Activated naive CD4-positive, alpha-beta T cell treated with anti-CD3 and anti-CD28 coated beads for 36 hours (primary cell): Measurements from ENCODE around the gene PHF2. TPM values are rescaled to one million over a fixed set of nuclear protein-coding genes. Genes with fewer than 3 reads are reported as not detected.

ENCODE experiments used
- CTCF ChIA-PET: fragments of 350-600 bp; sonication (Branson Sonifier 250); formaldehyde crosslinking; loops from one replicate; lab custom pipeline; 2021; ENCODE audit warnings: antibody characterized with exemption; lab: Charles Lee
- DNase-seq: peaks from one replicate; pipeline ENCODE4 v3.0.0-alpha.2; 2020
- H3K27ac Mint-ChIP-seq: one replicate; pipeline ENCODE4 v1.8.0; 2021; ENCODE audit warnings: mild to moderate bottlenecking, mixed read lengths
- H3K27me3 Mint-ChIP-seq: one replicate; pipeline ENCODE4 v1.8.0; 2021; ENCODE audit warnings: low read depth, mixed read lengths
- H3K36me3 Mint-ChIP-seq: one replicate; pipeline ENCODE4 v1.8.0; 2021; ENCODE audit warnings: low read depth, mixed read lengths
- H3K4me1 Mint-ChIP-seq: one replicate; pipeline ENCODE4 v1.8.0; 2021; ENCODE audit warnings: low read depth, mixed read lengths
- H3K4me3 Mint-ChIP-seq: one replicate; pipeline ENCODE4 v1.8.0; 2021; ENCODE audit warnings: mild to moderate bottlenecking, moderate library complexity, mixed read lengths
- H3K9me3 Mint-ChIP-seq: one replicate; pipeline ENCODE4 v1.8.0; 2021; ENCODE audit warnings: mixed read lengths
- intact Hi-C: fragments of 100-400 bp; cut with micrococcal nuclease; formaldehyde crosslinking; loops from one replicate; pipeline ENCODE4 v1.15.1; 2023
- total RNA-seq, 2 experiments: library from RNA; stranded (reverse); gene quantifications; one replicate each; pipeline ENCODE4 v1.2.3, GENCODE V29; 2021

The PHF2 gene
- total RNA-seq, 2 experiments from 2014 or later = 14.4 to 16.6 TPM

DNA sequence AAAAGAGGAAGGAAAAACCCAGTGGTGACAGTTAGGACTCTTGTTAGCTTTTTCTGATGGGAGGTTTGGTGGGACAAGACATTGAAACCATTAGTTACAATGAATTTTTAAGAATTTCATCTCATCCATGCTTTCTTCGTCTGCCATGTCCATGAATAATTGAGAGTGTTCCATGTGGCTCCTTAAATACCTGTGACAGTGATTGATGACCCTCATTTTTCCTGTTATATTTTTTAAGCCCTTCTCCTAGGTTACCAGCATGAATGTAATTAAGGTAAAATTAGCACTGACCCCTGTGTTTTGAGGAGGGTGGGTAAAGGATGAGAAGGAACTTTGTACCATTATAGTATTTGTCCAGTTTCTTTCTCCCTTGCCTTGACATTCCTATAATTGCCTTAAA, 23.5 kb upstream of the PHF2 start:
- CTCF ChIA-PET = no interaction called here
- Mint-ChIP-seq H3K27me3 (no peaks in the 10 kb centered on the region), H3K4me1 (no peaks in the 10 kb centered on the region), H3K27ac (no peak overlapping the region), H3K9me3 (no peaks in the 10 kb centered on the region), H3K4me3 (no peak overlapping the region), H3K36me3 (peaks cover 23% of the 10 kb centered on the region)
- no peak for DNase-seq
- intact Hi-C loops = no loop called here

DNA sequence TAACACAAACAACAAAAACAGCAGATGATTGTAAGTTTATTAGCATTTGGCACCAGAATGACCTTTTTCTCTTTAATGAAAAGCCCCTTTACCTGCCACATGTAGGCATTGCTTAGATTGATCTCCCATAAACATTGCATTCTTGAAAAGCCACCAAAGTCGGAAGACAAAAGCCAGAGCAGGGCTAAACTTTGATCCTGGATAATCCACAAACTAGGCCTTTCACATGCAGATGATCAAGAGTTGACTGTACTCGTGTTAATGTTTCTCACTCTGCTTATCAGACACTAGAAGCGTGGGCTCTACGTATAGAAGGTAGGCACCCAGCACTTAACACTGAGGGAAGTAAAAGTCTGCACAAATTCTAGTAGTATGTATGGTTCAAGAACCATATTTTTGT, 21.0 kb upstream of the PHF2 start:
- H3K4me1 Mint-ChIP-seq = no peaks in the 10 kb centered on the region
- no peak overlapping the region for H3K27ac Mint-ChIP-seq
- CTCF ChIA-PET = no interaction called here
- H3K9me3 Mint-ChIP-seq = no peaks in the 10 kb centered on the region
- H3K27me3 Mint-ChIP-seq = no peaks in the 10 kb centered on the region
- no peak for DNase-seq
- intact Hi-C loops = no loop called here
- peaks cover 22% of the 10 kb centered on the region for H3K36me3 Mint-ChIP-seq
- H3K4me3 Mint-ChIP-seq = no peak overlapping the region

DNA sequence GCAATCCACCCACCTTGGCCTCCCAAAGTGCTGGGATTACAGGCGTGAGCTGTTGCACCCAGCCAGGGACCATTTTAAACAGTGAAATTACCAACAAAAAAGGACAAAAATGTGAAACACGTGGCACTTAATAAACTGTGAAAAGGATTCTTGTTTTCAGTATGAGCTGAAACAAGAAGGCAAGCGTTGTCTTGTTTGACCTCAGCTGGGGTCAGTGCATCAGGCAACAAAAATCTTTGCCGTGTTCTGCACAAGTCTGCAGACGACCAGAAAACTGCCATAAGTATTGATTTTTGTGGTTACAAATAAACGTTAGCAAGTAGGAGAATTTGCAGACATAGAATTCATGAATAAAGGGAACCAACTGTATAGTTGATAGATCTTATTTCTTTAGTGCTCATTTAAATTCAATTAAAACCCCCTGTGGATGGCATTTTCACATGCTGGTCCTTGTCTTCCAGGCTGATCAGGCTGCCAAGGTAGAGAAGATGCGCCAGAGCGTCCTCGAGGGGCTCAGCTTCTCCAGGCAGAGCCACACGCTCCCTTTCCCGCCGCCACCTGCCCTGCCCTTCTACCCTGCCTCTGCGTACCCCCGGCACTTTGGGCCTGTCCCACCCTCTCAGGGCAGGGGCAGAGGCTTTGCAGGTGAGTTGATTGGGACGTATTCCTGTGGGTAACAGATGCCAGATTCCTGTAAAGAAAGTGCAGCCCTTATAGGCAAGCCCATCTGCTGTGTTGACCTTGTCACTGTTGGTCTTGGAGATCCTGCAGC, 18.8 kb upstream of the PHF2 start:
- Mint-ChIP-seq H3K4me1 (no peaks in the 10 kb centered on the region), H3K4me3 (no peak overlapping the region), H3K27me3 (no peaks in the 10 kb centered on the region), H3K9me3 (no peaks in the 10 kb centered on the region), H3K36me3 (peaks cover 18% of the 10 kb centered on the region), H3K27ac (no peak overlapping the region)
- intact Hi-C loops = no loop called here
- DNase-seq = no peak
- CTCF ChIA-PET = interaction anchor here (1.0 kb wide), 1 partner anchor 8 kb away, joined by 6 read pairs; no protein-coding TSS in a partner anchor

DNA sequence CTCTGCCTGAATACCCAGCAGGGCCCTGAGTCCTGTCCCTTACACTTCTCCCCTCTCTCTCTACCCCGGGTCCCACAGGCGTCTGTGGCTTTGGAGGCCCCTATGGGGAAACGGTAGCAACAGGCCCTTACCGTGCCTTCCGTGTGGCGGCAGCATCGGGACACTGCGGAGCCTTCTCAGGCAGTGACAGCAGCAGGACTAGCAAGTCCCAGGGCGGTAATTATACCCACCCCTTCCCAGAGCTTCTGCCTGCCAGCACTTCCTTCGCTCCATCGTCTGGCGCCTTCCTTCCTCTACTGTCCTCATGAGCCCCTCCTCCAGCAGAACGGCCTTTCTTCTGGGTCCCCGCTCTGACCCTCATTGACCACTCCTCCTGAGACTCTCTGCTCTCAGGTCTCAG, 17.9 kb upstream of the PHF2 start:
- no peak for DNase-seq
- Mint-ChIP-seq H3K27ac (no peak overlapping the region), H3K9me3 (no peaks in the 10 kb centered on the region), H3K36me3 (peaks cover 15% of the 10 kb centered on the region), H3K27me3 (no peaks in the 10 kb centered on the region), H3K4me1 (no peaks in the 10 kb centered on the region), H3K4me3 (no peak overlapping the region)
- intact Hi-C loops = no loop called here
- CTCF ChIA-PET = no interaction called here

DNA sequence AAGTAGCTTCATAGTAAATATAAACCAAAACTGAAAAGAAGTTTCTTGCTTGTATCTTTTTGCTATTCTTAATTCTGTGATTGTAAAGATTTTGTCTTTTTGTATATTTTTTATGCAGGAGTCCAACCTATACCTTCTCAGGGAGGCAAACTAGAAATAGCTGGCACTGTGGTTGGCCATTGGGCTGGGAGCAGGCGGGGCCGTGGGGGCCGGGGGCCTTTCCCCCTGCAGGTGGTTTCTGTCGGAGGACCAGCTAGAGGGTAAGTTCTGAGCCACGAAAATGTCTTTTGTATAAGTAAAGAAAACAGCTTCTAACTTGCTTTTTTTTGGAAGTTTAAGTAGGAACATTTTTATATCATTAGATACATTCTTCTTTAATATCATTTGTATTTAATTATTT, 15.4 kb upstream of the PHF2 start:
- no peak overlapping the region for H3K4me3 Mint-ChIP-seq
- no peaks in the 10 kb centered on the region for H3K27me3 Mint-ChIP-seq
- CTCF ChIA-PET = interaction anchor here (0.9 kb wide), 1 partner anchor 51 kb away, joined by 8 read pairs; no protein-coding TSS in a partner anchor
- no peaks in the 10 kb centered on the region for H3K9me3 Mint-ChIP-seq
- peaks cover 14% of the 10 kb centered on the region for H3K4me1 Mint-ChIP-seq
- H3K36me3 Mint-ChIP-seq = peaks cover 17% of the 10 kb centered on the region
- DNase-seq = no peak
- intact Hi-C loops = loop anchor here (10.0 kb wide), 1 partner anchor 266 kb away; no protein-coding TSS in a partner anchor
- no peak overlapping the region for H3K27ac Mint-ChIP-seq

DNA sequence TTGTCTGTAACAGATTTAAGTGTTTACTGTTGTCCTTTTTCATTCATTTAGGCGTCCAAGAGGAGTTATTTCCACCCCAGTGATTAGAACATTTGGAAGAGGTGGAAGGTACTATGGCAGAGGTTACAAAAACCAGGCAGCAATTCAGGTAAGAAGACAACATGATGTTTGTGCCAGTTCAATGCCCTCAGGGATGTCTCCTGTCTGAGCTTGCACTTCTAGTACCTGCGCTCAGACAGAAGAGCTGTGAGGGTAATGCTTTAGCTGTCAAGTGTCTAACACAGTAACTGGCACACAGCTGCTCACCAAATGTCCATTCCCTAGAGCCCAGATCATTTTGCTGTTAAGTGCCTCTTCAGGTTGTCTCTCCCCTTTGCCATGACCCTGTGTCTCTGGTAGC, 14.2 kb upstream of the PHF2 start:
- Mint-ChIP-seq H3K27me3 (no peaks in the 10 kb centered on the region), H3K9me3 (no peaks in the 10 kb centered on the region), H3K4me1 (peaks cover 19% of the 10 kb centered on the region), H3K4me3 (no peak overlapping the region), H3K27ac (no peak overlapping the region), H3K36me3 (peaks cover 15% of the 10 kb centered on the region)
- intact Hi-C loops = loop anchor here (10.0 kb wide), 1 partner anchor 267 kb away; no protein-coding TSS in a partner anchor
- no peak for DNase-seq
- CTCF ChIA-PET = no interaction called here

DNA sequence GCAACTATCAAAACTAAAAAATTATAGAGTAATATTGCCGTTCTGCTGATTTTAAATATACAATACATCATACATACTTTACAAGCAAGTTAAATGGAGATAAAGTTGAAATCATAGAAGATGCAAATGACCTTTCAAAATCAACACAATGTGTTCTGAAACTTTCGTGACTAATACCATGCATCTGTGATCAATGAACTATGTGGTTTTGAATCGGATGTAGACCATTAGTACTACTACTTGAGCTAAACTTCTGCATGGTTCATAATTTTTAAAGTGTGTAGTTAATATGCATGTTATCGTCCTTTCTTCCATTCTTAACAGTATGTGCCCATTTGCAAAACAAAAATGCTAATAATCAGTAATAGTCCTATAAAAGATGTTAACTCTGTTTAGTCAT, 11.3 kb upstream of the PHF2 start:
- H3K4me1 Mint-ChIP-seq = peaks cover 26% of the 10 kb centered on the region
- H3K27ac Mint-ChIP-seq = no peak overlapping the region
- H3K27me3 Mint-ChIP-seq = no peaks in the 10 kb centered on the region
- H3K36me3 Mint-ChIP-seq = peaks cover 13% of the 10 kb centered on the region
- H3K4me3 Mint-ChIP-seq = no peak overlapping the region
- no peaks in the 10 kb centered on the region for H3K9me3 Mint-ChIP-seq
- no peak for DNase-seq
- CTCF ChIA-PET = interaction anchor here (0.5 to 1.8 kb wide), 6 partner anchors 8 to 456 kb away, joined by 3 to 11 read pairs (median 5); no protein-coding TSS in a partner anchor
- intact Hi-C loops = loop anchor here (5.0 to 10.0 kb wide), 5 partner anchors 270 to 688 kb away; partner anchors contain the start of genes CARD19 and ZNF484

DNA sequence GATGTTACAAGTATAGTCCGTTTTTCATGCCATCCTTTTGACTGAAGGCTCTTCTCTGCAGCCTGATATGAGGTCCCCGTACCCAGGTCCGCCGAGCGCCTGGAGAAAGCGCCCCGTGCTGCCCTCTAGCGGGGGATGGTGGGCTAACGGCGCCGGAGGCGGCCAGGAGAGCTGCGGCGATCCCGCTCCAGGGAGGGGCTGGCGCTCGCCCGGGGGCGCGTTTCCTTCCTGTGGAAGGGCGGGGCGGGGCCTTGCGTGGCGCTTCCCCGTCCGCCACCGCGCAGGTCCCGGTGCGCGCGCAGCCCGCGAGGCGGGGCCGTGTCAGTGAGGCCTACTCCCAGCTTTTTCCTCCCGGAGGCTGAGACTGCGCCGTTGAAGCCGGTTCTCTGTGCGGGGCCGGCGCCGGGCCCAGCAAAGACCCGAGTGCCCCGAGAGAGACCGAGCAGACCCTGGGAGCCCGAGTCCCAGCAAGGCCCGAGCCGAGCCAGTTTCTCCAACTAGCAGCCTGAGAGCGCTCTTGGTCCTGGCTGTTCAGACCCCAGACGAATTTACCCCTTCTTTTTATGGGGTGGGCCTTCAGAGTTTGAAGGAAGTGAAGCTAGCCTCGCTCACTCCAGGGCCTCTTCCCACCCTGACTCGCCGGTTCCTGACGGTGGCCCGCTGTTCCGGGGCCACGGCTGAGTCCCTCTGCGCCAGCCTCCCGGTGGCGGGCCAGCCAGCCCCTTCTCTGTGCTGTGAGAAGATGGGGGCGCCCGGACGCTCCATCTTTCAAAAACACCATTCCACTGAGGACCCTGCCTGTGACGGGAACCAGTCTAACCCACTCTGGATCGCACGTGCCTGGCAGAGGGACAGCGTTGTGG, 9.7 kb upstream of the PHF2 start:
- H3K4me3 Mint-ChIP-seq = peak overlapping the region; percentile 90
- peak; percentile 99 for DNase-seq
- H3K4me1 Mint-ChIP-seq = peaks cover 26% of the 10 kb centered on the region
- peak overlapping the region; percentile 92 for H3K27ac Mint-ChIP-seq
- no peaks in the 10 kb centered on the region for H3K9me3 Mint-ChIP-seq
- H3K36me3 Mint-ChIP-seq = peaks cover 17% of the 10 kb centered on the region
- CTCF ChIA-PET = interaction anchor here (0.6 to 2.4 kb wide), 17 partner anchors 9 to 860 kb away, joined by 3 to 18 read pairs (median 4); partner anchors contain the start of gene FAM120AOS
- no peaks in the 10 kb centered on the region for H3K27me3 Mint-ChIP-seq
- intact Hi-C loops = loop anchor here (1.0 to 10.0 kb wide), 10 partner anchors 10 to 801 kb away; partner anchors contain the start of genes CARD19, FAM120AOS, PHF2 and ZNF484

DNA sequence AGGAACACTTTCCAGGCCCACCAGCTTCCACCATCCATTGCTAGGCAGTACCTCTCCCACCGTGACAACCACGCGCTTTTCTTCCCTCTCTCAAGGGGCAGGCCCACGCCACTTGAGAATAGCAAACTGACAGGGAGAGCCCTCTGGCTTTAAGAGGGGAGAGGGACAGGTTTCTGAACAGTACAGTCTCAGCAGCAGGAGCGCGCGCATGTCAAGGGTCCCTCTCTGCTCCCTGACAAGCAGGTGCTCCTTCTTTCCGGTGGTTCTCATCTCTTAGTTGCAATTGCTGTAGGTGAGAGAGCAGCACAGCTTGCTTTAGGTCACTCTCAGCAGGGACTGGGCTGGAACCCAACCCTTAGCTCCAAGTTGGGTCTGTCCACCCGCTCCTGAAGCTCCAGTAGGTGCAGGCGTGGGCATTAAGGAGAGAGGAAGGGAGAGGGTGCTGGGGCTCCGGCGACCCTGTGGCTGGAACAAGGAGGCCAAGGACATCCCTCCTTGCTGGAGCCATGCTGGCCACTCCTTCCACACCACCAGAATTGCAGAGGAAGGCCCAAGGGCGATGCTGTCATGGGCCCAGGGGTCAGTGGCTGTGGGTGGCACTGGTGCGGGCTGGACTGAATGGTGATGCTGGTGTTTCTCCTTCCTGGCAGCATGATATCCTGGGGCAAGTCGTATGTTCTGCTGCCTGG, 9.0 kb upstream of the PHF2 start:
- peak overlapping the region; percentile 90 for H3K4me3 Mint-ChIP-seq
- intact Hi-C loops = loop anchor here (2.0 to 10.0 kb wide), 6 partner anchors 273 to 690 kb away; partner anchors contain the start of genes CARD19 and ZNF484
- H3K27me3 Mint-ChIP-seq = no peaks in the 10 kb centered on the region
- peak; percentile 27 for DNase-seq
- CTCF ChIA-PET = interaction anchor here (1.0 to 2.4 kb wide), 3 partner anchors 14 to 114 kb away, joined by 4 to 18 read pairs (median 4); partner anchors contain the start of gene FAM120AOS
- no peaks in the 10 kb centered on the region for H3K9me3 Mint-ChIP-seq
- H3K36me3 Mint-ChIP-seq = peaks cover 12% of the 10 kb centered on the region
- H3K4me1 Mint-ChIP-seq = peaks cover 26% of the 10 kb centered on the region
- H3K27ac Mint-ChIP-seq = peak overlapping the region; percentile 92

DNA sequence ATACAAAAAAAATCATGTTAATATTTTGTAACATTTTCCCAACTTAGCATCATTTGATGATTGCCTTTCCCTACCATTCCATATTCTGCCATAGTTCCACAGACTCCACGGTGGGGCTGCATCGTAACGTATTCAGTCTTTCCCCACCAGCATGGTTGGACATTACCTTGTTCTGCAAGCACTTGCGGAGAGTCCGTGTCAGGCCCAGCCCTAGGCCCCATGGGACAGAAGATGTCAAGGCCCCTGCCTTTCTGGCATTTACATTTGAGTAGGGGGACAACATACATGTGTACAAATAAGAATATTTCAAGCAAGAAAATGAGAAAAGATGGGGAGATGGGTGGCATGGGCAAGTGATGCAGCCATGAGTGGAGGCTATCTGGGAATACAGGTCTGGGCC, 8.2 kb upstream of the PHF2 start:
- DNase-seq = no peak
- CTCF ChIA-PET = no interaction called here

DNA sequence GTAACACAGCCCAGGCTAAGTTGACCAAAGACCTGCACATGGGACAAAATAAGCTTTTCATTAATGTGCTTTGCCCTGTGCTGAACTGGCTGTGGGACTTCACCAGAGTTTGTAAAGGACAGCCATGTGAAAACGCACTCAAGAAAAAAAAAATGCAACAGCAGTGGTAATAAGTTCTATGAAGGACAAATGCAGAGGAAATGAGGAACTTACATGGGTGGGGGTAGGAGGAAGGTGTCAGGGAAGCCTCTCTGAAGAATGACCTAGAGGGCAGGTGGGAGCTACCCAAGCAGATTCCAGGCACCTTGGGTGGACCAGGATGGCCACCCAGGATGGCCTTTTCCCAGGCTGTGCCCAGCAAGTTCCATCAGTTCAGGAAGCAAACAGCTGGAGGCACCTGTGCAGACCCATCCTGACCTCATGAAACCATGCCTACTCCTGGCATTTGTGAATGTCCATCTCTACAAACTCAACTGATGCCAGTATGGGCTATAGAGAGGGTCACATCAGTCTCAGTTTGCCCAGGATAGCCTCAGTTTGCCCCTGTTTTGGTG, 6.7 kb upstream of the PHF2 start:
- DNase-seq = no peak
- Mint-ChIP-seq H3K36me3 (peaks cover 12% of the 10 kb centered on the region), H3K27ac (no peak overlapping the region), H3K27me3 (no peaks in the 10 kb centered on the region), H3K4me1 (peaks cover 23% of the 10 kb centered on the region), H3K4me3 (no peak overlapping the region), H3K9me3 (no peaks in the 10 kb centered on the region)
- CTCF ChIA-PET = no interaction called here
- intact Hi-C loops = loop anchor here (5.0 to 10.0 kb wide), 5 partner anchors 275 to 692 kb away; partner anchors contain the start of genes CARD19 and ZNF484

More for the DNA sequence above, 8.2 kb upstream of the PHF2 start:
- Mint-ChIP-seq H3K36me3 (peaks cover 12% of the 10 kb centered on the region), H3K4me1 (peaks cover 26% of the 10 kb centered on the region), H3K4me3 (no peak overlapping the region), H3K27me3 (no peaks in the 10 kb centered on the region), H3K9me3 (no peaks in the 10 kb centered on the region), H3K27ac (no peak overlapping the region)
- intact Hi-C loops = loop anchor here (5.0 to 10.0 kb wide), 5 partner anchors 273 to 691 kb away; partner anchors contain the start of genes CARD19 and ZNF484
